ENCODE results near the gene ARID3B. TPM values are rescaled to one million over a fixed set of nuclear protein-coding genes. Genes with fewer than 3 reads are reported as not detected.

ARID3B gene, protein sequence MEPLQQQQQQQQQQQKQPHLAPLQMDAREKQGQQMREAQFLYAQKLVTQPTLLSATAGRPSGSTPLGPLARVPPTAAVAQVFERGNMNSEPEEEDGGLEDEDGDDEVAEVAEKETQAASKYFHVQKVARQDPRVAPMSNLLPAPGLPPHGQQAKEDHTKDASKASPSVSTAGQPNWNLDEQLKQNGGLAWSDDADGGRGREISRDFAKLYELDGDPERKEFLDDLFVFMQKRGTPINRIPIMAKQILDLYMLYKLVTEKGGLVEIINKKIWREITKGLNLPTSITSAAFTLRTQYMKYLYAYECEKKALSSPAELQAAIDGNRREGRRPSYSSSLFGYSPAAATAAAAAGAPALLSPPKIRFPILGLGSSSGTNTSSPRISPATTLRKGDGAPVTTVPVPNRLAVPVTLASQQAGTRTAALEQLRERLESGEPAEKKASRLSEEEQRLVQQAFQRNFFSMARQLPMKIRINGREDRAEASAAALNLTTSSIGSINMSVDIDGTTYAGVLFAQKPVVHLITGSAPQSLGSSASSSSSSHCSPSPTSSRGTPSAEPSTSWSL
- total RNA-seq: 2.3 and 3.6 TPM in 2 replicates

DNA sequence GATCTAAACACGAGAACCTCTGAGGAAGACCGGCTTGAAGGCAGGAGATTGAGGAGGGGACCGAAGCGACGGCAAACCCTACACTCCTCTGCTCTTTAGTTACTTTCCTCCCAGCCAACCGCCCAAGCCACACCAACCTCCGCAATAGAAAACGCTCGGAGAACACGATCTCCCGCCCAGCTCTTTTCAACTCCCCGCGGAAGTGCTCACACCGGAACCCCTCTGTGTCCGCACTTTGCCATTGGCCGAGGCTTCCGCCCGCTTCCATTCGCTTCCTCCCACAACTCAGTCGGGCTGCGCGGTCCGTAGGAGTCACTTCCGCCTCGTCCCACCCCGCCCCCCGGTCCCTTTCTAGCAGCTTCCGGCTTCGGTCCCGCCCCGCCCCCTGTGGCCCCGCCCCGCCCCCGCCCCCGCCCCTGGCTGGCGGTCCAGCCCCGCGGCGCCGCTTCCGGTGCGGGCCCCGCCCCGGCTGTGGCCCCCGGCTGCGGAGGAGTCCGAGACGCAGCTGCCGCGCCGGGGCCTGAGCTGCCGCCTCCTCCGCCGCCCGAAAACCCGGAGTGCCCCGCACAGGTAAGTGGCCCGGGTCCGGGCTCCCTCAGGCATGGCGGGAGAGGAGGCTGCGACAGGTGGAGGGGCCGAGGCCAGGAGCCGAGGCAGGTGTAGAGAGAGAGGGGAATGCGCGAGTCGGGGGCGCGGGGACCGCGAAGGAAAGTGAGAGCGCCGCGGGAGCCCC lies at the start of gene ARID3B:
TSS of gene ARID3B (plus strand) at position 460 of the 733 bp plus-strand sequence. CDS start 2,717 bp downstream, outside the sequence.

DNA sequence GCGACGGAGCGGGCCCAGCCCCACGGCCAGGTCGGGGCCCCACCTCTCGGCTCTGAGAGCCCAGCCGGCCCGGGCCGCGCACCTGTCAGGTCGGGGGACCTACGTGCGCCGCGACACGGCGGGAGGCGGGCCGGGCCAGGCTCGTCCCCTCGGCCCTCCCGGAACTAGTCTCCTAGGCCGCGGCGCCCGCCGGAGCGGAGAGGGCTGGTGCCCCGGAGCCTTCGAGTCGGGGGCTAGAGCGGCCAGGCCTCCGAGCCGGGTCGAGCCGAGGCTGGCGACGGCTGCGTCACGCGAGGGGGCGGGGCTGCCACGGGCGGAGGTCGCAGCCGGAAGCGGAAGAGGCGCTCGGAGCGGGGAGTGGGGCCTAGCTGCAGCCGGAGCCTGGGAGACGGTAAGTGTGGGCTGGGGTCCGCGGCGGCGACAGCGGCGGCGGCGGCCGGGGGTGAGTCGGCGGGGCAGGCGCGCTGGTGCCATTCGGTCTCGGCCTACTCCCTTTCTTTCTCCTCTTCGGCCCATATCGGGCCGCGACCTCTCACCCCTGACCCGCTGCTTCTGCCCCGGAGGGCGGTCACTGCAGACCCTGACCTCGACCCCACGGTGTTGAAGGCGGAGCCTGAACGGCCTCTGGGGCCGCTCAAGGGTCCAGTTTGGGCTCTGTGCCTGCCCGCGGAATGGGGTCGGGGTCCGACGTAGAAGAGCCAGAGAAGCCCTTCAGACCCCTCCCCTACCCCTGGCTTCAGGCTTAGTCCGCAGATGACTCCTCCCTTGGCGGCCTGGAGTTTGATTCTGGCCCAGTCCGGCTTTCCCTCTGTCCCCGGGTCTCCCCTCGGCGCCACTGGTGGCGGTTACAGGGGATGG lies 74.7 kb downstream of the ARID3B start, which contains the start of gene CLK3:
TSS of gene CLK3 (plus strand) at position 329 of the 858 bp plus-strand sequence. CDS start 3,361 bp downstream, outside the sequence.

Other genes with a start within 250 kb of the ARID3B start
- 0.36 and 0.81 TPM in 2 replicates for gene CYP11A1, start 173.6 kb upstream of the ARID3B start, total RNA-seq
- gene SEMA7A, start 107.3 kb upstream of the ARID3B start, total RNA-seq: 34.2 and 41.2 TPM in 2 replicates
- gene UBL7, start 80.1 kb upstream of the ARID3B start, total RNA-seq: 44.0 and 49.2 TPM in 2 replicates
- 64.7 and 77.2 TPM in 2 replicates for gene CLK3, start 74.6 kb downstream of the ARID3B start, total RNA-seq
- gene EDC3, start 154.8 kb downstream of the ARID3B start, total RNA-seq: 14.9 and 69.8 TPM in 2 replicates
- gene CYP1A1, start 184.3 kb downstream of the ARID3B start, total RNA-seq: 0.12 and 0.49 TPM in 2 replicates
- not detected in 2 replicates for gene CYP1A2, start 207.6 kb downstream of the ARID3B start, total RNA-seq
- gene CSK, start 240.9 kb downstream of the ARID3B start, total RNA-seq: 26.4 and 27.9 TPM in 2 replicates